ENCODE data around the gene NLRC5. TPM values are rescaled to one million over a fixed set of nuclear protein-coding genes. Genes with fewer than 3 reads are reported as not detected.

The NLRC5 gene
- total RNA-seq, 1 experiment from 2014 or later: 29.7 TPM

- no peak for DNase-seq
- Histone ChIP-seq H3K4me3 (no peak overlapping the region), H3F3A (ENCODE audit: insufficient read depth, low read depth) (no peaks in the 10 kb centered on the region), H4K20me1 (ENCODE audit: insufficient read depth) (no peaks in the 10 kb centered on the region), H3K27me3 (ENCODE audit: insufficient read depth, low read depth) (no peaks in the 10 kb centered on the region), H3K79me2 (ENCODE audit: low read depth) (no peaks in the 10 kb centered on the region), H3K4me2 (no peak overlapping the region), H3K9me3 (ENCODE audit: insufficient read depth, low read depth) (no peaks in the 10 kb centered on the region), H3K9me2 (ENCODE audit: insufficient read depth) (no peaks in the 10 kb centered on the region), H3K27ac (no peak overlapping the region), H3K4me1 (replicated peaks; ENCODE audit: insufficient read depth) (peaks cover 11% of the 10 kb centered on the region), H2AFZ (no peak overlapping the region), H3K36me3 (ENCODE audit: low read depth) (no peaks in the 10 kb centered on the region)
- POLR2A ChIA-PET (ENCODE audit: unreplicated experiment): no interaction called here
- CTCF ChIA-PET: no interaction called here
- TF ChIP-seq EZH2 (IDR thresholded peaks at IDR 0.05; ENCODE audit: low read depth): no peak
- TF ChIP-seq, protein P1, sequence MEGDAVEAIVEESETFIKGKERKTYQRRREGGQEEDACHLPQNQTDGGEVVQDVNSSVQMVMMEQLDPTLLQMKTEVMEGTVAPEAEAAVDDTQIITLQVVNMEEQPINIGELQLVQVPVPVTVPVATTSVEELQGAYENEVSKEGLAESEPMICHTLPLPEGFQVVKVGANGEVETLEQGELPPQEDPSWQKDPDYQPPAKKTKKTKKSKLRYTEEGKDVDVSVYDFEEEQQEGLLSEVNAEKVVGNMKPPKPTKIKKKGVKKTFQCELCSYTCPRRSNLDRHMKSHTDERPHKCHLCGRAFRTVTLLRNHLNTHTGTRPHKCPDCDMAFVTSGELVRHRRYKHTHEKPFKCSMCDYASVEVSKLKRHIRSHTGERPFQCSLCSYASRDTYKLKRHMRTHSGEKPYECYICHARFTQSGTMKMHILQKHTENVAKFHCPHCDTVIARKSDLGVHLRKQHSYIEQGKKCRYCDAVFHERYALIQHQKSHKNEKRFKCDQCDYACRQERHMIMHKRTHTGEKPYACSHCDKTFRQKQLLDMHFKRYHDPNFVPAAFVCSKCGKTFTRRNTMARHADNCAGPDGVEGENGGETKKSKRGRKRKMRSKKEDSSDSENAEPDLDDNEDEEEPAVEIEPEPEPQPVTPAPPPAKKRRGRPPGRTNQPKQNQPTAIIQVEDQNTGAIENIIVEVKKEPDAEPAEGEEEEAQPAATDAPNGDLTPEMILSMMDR (conservative IDR thresholded peaks at IDR 0.05): no peak
- BruUV-seq (replicated peaks): no TSS peak
- intact Hi-C loops (cut with micrococcal nuclease; ENCODE audit: unreplicated experiment): no loop called here
These were observed 41.1 kb downstream of the NLRC5 start for GRCh38 chr16:57030346-57030902.

- no peaks in the 10 kb centered on the region for H3K27me3 ChIP-seq (ENCODE audit: insufficient read depth, low read depth)
- DNase-seq: no peak
- H3K4me3 ChIP-seq: no peak overlapping the region
- H3K9me3 ChIP-seq (ENCODE audit: insufficient read depth, low read depth): no peaks in the 10 kb centered on the region
- no peaks in the 10 kb centered on the region for H3K9me2 ChIP-seq (ENCODE audit: insufficient read depth)
- no peak overlapping the region for H2AFZ ChIP-seq
- POLR2A ChIA-PET (ENCODE audit: unreplicated experiment): no interaction called here
- no peaks in the 10 kb centered on the region for H4K20me1 ChIP-seq (ENCODE audit: insufficient read depth)
- no peaks in the 10 kb centered on the region for H3F3A ChIP-seq (ENCODE audit: insufficient read depth, low read depth)
- CTCF ChIA-PET: no interaction called here
- H3K79me2 ChIP-seq (ENCODE audit: low read depth): no peaks in the 10 kb centered on the region
- H3K27ac ChIP-seq: no peak overlapping the region
- H3K36me3 ChIP-seq (ENCODE audit: low read depth): no peaks in the 10 kb centered on the region
- TF ChIP-seq, protein P1 (conservative IDR thresholded peaks at IDR 0.05): no peak
- peaks cover 11% of the 10 kb centered on the region for H3K4me1 ChIP-seq (replicated peaks; ENCODE audit: insufficient read depth)
- no TSS peak for BruUV-seq (replicated peaks)
- H3K4me2 ChIP-seq: no peak overlapping the region
- intact Hi-C loops (cut with micrococcal nuclease; ENCODE audit: unreplicated experiment): no loop called here
These were observed 41.8 kb downstream of the NLRC5 start for GRCh38 chr16:57031156-57031555.

DNA sequence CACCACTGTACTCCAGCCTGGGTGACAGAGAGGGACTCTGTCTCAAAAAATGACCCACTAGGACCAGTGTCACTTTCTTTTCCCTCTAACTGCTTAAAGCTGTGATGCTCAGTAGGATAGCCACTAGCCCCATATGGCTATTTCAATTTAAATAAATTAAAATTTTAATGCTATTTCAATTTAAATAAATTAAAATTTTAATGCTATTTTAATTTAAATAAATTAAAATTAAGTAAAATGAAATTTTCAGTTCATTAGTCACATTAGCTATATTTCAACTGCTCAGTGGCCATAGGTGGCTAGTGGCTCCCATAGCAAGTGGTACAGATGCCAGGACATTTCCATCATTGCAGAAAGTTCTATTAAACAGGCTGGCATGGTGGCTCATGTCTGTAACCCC is 43.0 kb downstream of the NLRC5 start:
- H3F3A ChIP-seq (ENCODE audit: insufficient read depth, low read depth): no peaks in the 10 kb centered on the region
- H4K20me1 ChIP-seq (ENCODE audit: insufficient read depth): no peaks in the 10 kb centered on the region
- H3K27me3 ChIP-seq (ENCODE audit: insufficient read depth, low read depth): no peaks in the 10 kb centered on the region
- no peaks in the 10 kb centered on the region for H3K79me2 ChIP-seq (ENCODE audit: low read depth)
- no peaks in the 10 kb centered on the region for H3K9me3 ChIP-seq (ENCODE audit: insufficient read depth, low read depth)
- ChIA-PET CTCF (no interaction called here), POLR2A (ENCODE audit: unreplicated experiment) (no interaction called here)
- no peak overlapping the region for H3K27ac ChIP-seq
- no peak for DNase-seq
- no TSS peak for BruUV-seq (replicated peaks)
- H3K4me2 ChIP-seq: no peak overlapping the region
- H3K9me2 ChIP-seq (ENCODE audit: insufficient read depth): no peaks in the 10 kb centered on the region
- TF ChIP-seq, protein P1 (conservative IDR thresholded peaks at IDR 0.05): no peak
- TF ChIP-seq EZH2 (IDR thresholded peaks at IDR 0.05; ENCODE audit: low read depth): no peak
- intact Hi-C loops (cut with micrococcal nuclease; ENCODE audit: unreplicated experiment): no loop called here
- no peak overlapping the region for H3K4me3 ChIP-seq
- no peaks in the 10 kb centered on the region for H3K36me3 ChIP-seq (ENCODE audit: low read depth)
- H2AFZ ChIP-seq: no peak overlapping the region
- H3K4me1 ChIP-seq (replicated peaks; ENCODE audit: insufficient read depth): peaks cover 11% of the 10 kb centered on the region

Measured in PC-9 (cell line).